ENCODE measurements around the gene CFAP97D1. TPM values are rescaled to one million over a fixed set of nuclear protein-coding genes. Genes with fewer than 3 reads are reported as not detected.

The CFAP97D1 gene
- total and polyA plus RNA-seq, 10 of the 15 experiments (the other 5 are each of a cell fraction or from before 2014, with no cell fraction given): 0.13 TPM; not detected in 9

DNA sequence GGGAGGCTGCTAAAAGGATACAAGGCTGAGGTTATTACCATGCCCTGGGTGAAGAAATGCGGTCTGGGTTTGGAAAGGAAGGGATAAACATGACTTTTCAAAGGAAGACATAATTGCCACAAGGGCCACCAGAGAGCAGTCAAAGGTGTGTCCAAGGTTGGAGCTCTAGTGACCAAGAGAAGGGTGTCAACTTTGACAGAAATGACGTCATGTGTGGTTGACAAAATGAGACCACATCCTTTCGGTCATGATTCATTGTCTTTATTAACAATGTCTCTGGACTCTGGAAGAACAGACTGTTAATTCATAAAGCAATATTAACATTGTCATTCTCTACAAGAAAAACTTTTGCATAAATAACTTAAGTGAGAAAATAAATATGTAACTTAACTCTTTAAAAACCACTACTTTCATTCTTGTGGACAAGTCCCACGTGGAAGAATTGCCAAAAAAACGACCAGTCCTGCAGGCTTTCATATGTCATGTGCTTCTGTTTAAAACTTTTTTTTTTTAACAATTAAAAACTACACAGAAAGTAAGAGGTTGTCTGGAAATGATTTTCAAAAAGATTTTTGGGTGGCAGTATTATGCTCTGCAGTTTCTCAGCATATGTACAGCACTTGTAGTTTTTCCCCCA lies 26.6 kb upstream of the CFAP97D1 start (continued):
- TF ChIP-seq MYC (IDR thresholded peaks at IDR 0.05; ENCODE audit: insufficient read depth, insufficient read length, insufficient replicate concordance, low read length, severe bottlenecking) (no peak), ZNF384 (IDR thresholded peaks at IDR 0.05; ENCODE audit: borderline replicate concordance, low read depth, low read length) (no peak), EED (IDR thresholded peaks at IDR 0.05; ENCODE audit: low read depth) (no peak), CBX5 (IDR thresholded peaks at IDR 0.05; ENCODE audit: low read depth) (no peak), MYB (IDR thresholded peaks at IDR 0.05; ENCODE audit: borderline replicate concordance, low read depth, low read length) (no peak), NR2C2 (IDR thresholded peaks at IDR 0.05; ENCODE audit: borderline replicate concordance, control insufficient read depth, insufficient read length, low read depth) (no peak), RAD21 (IDR thresholded peaks at IDR 0.05; ENCODE audit: insufficient read depth, low read depth, low read length) (no peak), TCF7 (IDR thresholded peaks at IDR 0.05; ENCODE audit: borderline replicate concordance) (no peak), ZNF24 (IDR thresholded peaks at IDR 0.05) (no peak), TBL1XR1 (IDR thresholded peaks at IDR 0.05; ENCODE audit: low read depth, low read length) (no peak), CHD4 (IDR thresholded peaks at IDR 0.05) (no peak), WRNIP1 (IDR thresholded peaks at IDR 0.05; ENCODE audit: borderline replicate concordance, low read depth, low read length) (no peak), CREB1 (IDR thresholded peaks at IDR 0.05; ENCODE audit: low read depth) (peak; percentile 57), SMARCA5 (IDR thresholded peaks at IDR 0.05) (no peak), ZNF207 (IDR thresholded peaks at IDR 0.05; ENCODE audit: borderline replicate concordance) (no peak)
- TF ChIP-seq, protein P1, sequence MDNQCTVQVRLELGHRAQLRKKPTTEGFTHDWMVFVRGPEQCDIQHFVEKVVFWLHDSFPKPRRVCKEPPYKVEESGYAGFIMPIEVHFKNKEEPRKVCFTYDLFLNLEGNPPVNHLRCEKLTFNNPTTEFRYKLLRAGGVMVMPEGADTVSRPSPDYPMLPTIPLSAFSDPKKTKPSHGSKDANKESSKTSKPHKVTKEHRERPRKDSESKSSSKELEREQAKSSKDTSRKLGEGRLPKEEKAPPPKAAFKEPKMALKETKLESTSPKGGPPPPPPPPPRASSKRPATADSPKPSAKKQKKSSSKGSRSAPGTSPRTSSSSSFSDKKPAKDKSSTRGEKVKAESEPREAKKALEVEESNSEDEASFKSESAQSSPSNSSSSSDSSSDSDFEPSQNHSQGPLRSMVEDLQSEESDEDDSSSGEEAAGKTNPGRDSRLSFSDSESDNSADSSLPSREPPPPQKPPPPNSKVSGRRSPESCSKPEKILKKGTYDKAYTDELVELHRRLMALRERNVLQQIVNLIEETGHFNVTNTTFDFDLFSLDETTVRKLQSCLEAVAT (IDR thresholded peaks at IDR 0.05): 0 out of 2 replicates have a peak, but pooled peaks have one; percentile 32
- TF ChIP-seq, protein P2, sequence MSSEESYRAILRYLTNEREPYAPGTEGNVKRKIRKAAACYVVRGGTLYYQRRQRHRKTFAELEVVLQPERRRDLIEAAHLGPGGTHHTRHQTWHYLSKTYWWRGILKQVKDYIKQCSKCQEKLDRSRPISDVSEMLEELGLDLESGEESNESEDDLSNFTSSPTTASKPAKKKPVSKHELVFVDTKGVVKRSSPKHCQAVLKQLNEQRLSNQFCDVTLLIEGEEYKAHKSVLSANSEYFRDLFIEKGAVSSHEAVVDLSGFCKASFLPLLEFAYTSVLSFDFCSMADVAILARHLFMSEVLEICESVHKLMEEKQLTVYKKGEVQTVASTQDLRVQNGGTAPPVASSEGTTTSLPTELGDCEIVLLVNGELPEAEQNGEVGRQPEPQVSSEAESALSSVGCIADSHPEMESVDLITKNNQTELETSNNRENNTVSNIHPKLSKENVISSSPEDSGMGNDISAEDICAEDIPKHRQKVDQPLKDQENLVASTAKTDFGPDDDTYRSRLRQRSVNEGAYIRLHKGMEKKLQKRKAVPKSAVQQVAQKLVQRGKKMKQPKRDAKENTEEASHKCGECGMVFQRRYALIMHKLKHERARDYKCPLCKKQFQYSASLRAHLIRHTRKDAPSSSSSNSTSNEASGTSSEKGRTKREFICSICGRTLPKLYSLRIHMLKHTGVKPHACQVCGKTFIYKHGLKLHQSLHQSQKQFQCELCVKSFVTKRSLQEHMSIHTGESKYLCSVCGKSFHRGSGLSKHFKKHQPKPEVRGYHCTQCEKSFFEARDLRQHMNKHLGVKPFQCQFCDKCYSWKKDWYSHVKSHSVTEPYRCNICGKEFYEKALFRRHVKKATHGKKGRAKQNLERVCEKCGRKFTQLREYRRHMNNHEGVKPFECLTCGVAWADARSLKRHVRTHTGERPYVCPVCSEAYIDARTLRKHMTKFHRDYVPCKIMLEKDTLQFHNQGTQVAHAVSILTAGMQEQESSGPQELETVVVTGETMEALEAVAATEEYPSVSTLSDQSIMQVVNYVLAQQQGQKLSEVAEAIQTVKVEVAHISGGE (CRISPR knock-in tag; IDR thresholded peaks at IDR 0.05): no peak
- TF ChIP-seq, protein P3, sequence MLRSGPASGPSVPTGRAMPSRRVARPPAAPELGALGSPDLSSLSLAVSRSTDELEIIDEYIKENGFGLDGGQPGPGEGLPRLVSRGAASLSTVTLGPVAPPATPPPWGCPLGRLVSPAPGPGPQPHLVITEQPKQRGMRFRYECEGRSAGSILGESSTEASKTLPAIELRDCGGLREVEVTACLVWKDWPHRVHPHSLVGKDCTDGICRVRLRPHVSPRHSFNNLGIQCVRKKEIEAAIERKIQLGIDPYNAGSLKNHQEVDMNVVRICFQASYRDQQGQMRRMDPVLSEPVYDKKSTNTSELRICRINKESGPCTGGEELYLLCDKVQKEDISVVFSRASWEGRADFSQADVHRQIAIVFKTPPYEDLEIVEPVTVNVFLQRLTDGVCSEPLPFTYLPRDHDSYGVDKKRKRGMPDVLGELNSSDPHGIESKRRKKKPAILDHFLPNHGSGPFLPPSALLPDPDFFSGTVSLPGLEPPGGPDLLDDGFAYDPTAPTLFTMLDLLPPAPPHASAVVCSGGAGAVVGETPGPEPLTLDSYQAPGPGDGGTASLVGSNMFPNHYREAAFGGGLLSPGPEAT (IDR thresholded peaks at IDR 0.05; ENCODE audit: low read depth): no peak
- TF ChIP-seq, protein P4, sequence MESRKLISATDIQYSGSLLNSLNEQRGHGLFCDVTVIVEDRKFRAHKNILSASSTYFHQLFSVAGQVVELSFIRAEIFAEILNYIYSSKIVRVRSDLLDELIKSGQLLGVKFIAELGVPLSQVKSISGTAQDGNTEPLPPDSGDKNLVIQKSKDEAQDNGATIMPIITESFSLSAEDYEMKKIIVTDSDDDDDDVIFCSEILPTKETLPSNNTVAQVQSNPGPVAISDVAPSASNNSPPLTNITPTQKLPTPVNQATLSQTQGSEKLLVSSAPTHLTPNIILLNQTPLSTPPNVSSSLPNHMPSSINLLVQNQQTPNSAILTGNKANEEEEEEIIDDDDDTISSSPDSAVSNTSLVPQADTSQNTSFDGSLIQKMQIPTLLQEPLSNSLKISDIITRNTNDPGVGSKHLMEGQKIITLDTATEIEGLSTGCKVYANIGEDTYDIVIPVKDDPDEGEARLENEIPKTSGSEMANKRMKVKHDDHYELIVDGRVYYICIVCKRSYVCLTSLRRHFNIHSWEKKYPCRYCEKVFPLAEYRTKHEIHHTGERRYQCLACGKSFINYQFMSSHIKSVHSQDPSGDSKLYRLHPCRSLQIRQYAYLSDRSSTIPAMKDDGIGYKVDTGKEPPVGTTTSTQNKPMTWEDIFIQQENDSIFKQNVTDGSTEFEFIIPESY (IDR thresholded peaks at IDR 0.05): no peak
- TF ChIP-seq, protein P5, sequence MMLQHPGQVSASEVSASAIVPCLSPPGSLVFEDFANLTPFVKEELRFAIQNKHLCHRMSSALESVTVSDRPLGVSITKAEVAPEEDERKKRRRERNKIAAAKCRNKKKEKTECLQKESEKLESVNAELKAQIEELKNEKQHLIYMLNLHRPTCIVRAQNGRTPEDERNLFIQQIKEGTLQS (IDR thresholded peaks at IDR 0.05; ENCODE audit: borderline replicate concordance, extremely low read depth, low read depth, low read length): no peak

All from GM12878 (cell line).